Lung (tissue), 12 donors: ENCODE measurements around the gene IRGQ. TPM values are rescaled to one million over a fixed set of nuclear protein-coding genes. Genes with fewer than 3 reads are reported as not detected.

ENCODE experiments used
- ATAC-seq: fragments of 200-7000 bp; cut with Tn5 transposase; one replicate; pipeline ENCODE4 v1.9.1; 2020; ENCODE audit warnings: moderate number of reproducible peaks; ENCODE audit not compliant: insufficient read depth, low FRiP score
- DNase-seq, 3 donors: peaks; one replicate each; pipeline ENCODE4 v3.0.0-alpha.2; 2013 to 2017
- H3K27ac ChIP-seq, 2 donors: one replicate each; pipeline ENCODE4 v1.5.1; 2013; ENCODE audit warnings: mild to moderate bottlenecking in 2 of 2, moderate library complexity in 2 of 2, control low read depth in 1 of 2, inconsistent platforms in 1 of 2, low read depth in 1 of 2, low read length in 1 of 2
- H3K27me3 ChIP-seq, 3 donors: one replicate each; pipeline ENCODE4 v1.5.1; 2013; ENCODE audit warnings: low read length in 2 of 3; ENCODE audit not compliant: control insufficient read depth in 3 of 3, insufficient read depth in 3 of 3
- H3K36me3 ChIP-seq, 4 donors: one replicate each; pipeline ENCODE4 v1.5.1; 2013; ENCODE audit warnings: low read length in 4 of 4, mild to moderate bottlenecking in 1 of 4, moderate library complexity in 1 of 4; ENCODE audit not compliant: control insufficient read depth in 4 of 4, insufficient read depth in 4 of 4
- H3K4me1 ChIP-seq, 5 donors: one replicate each; pipeline ENCODE4 v1.5.1; 2013; ENCODE audit warnings: low read length in 5 of 5, mild to moderate bottlenecking in 2 of 5, moderate library complexity in 1 of 5; ENCODE audit not compliant: control insufficient read depth in 5 of 5, insufficient read depth in 5 of 5
- H3K4me3 ChIP-seq: one replicate; pipeline ENCODE4 v1.5.1; 2013; ENCODE audit warnings: mild to moderate bottlenecking, control low read depth, moderate library complexity
- H3K9ac ChIP-seq, 2 donors: one replicate each; pipeline ENCODE4 v1.5.1; 2013; ENCODE audit warnings: low read length in 2 of 2, control low read depth in 1 of 2; ENCODE audit not compliant: insufficient read depth in 1 of 2
- H3K9me3 ChIP-seq, 4 donors: one replicate each; pipeline ENCODE4 v1.5.1; 2013; ENCODE audit warnings: low read length in 3 of 4, mild to moderate bottlenecking in 1 of 4, moderate library complexity in 1 of 4; ENCODE audit not compliant: control insufficient read depth in 4 of 4, insufficient read depth in 3 of 4
- WGBS, 2 donors: extraction: QIAGEN DNeasy Blood & Tissue Kit; methylation state at CpG; one replicate each; pipeline ENCODE4 v1.1.7; 2013; 5-methylcytosine and 5-hydroxymethylcytosine counted together
- polyA plus RNA-seq, 2 donors: library from polyadenylated mRNA; stranded (reverse); fragments of 200-250 nt; gene quantifications; one replicate each; pipeline ENCODE4 v1.2.1, GENCODE V29; 2013
- total RNA-seq, 2 donors: library from RNA; depleted of rRNA in 1 of 2; stranded (reverse); fragments of >200 nt in 1 of 2; gene quantifications; one replicate each; pipeline ENCODE4 v1.2.1, GENCODE V29; 2014 to 2021
- TF ChIP-seq, protein P1 (sequence below): IDR thresholded peaks from 2 replicates; pipeline ENCODE4 v1.5.1; 2012; ENCODE audit warnings: mild to moderate bottlenecking; ENCODE audit errors: control extremely low read depth, extremely low read depth
- donor health status: control.
- donor health status: control.
- donor health status: Bipolar disorder and iron deficiency.
- donor health status: healthy.
- donor health status: DM: yes; HTN: yes; CAD: no.

The IRGQ gene
- total and polyA plus RNA-seq, 4 donors, result 3.8 to 28.3 (median 15.6) TPM

DNA sequence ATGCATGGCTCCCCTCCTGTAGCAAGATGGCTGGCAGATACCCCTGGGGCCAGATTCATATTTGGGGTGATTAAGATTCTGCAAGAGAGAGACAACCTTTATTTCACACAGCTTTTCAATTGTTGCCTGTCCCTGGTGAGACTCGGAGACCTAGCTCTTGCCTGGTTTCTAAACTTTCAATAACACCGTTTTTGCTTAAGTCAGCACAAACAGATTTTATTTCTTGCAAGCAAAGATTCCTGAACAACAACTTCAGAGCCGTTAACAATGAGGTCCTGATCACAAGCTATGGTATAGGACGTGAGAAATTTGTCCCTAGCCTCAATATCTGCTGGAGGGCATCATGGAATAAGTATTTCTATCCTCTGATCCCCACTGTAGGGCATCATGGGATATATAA, 46.6 kb upstream of the IRGQ start:
- peaks cover 0 to 28% (median 25%) of the 10 kb centered on the region in 3 donors for H3K27me3 ChIP-seq
- H3K9ac ChIP-seq, result no peak overlapping the region
- 85 to 93% methylated on average over 4 of the region's 4 CpGs for WGBS, 2 donors
- peaks cover 0 to 2% (median 0%) of the 10 kb centered on the region in 4 donors for H3K36me3 ChIP-seq
- H3K4me1 ChIP-seq, result peaks cover 0 to 10% (median 4%) of the 10 kb centered on the region in 5 donors
- no peak for DNase-seq
- peaks cover 0 to 3% (median 0%) of the 10 kb centered on the region in 4 donors for H3K9me3 ChIP-seq
- H3K4me3 ChIP-seq, result no peak overlapping the region
- TF ChIP-seq, protein P1, sequence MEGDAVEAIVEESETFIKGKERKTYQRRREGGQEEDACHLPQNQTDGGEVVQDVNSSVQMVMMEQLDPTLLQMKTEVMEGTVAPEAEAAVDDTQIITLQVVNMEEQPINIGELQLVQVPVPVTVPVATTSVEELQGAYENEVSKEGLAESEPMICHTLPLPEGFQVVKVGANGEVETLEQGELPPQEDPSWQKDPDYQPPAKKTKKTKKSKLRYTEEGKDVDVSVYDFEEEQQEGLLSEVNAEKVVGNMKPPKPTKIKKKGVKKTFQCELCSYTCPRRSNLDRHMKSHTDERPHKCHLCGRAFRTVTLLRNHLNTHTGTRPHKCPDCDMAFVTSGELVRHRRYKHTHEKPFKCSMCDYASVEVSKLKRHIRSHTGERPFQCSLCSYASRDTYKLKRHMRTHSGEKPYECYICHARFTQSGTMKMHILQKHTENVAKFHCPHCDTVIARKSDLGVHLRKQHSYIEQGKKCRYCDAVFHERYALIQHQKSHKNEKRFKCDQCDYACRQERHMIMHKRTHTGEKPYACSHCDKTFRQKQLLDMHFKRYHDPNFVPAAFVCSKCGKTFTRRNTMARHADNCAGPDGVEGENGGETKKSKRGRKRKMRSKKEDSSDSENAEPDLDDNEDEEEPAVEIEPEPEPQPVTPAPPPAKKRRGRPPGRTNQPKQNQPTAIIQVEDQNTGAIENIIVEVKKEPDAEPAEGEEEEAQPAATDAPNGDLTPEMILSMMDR, result no peak
- H3K27ac ChIP-seq, result no peak overlapping the region
- ATAC-seq, result no peak

DNA sequence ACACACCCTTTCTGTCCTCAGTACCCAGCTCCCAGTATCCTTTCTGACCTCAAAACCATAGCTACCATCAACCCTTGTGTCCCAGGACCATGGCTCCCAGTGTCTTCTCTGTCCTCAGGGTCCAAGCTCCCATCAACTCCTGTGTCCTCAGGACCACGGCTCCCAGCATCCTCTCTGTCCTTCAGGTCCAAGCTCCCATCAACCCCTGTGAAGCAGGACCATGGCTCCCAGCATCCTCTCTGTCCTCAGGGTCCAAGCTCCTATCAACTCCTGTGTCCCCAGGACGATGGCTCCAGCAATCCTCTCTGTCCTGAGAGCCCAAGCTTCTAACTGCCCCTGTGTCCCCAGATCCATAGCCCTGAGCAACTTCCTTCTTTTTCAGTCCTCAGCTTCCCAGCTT, 45.4 kb upstream of the IRGQ start:
- ATAC-seq, result no peak
- Histone ChIP-seq H3K4me3 (no peak overlapping the region), H3K36me3 (no peaks in the 10 kb centered on the region), H3K9ac (no peak overlapping the region), H3K4me1 (peaks cover 0 to 10% (median 4%) of the 10 kb centered on the region in 5 donors), H3K9me3 (no peaks in the 10 kb centered on the region), H3K27ac (no peak overlapping the region), H3K27me3 (peaks cover 0 to 29% (median 28%) of the 10 kb centered on the region in 3 donors)
- no peak for DNase-seq
- 86 to 89% methylated on average over 2 of the region's 2 CpGs for WGBS, 2 donors
- TF ChIP-seq, protein P1, result no peak

DNA sequence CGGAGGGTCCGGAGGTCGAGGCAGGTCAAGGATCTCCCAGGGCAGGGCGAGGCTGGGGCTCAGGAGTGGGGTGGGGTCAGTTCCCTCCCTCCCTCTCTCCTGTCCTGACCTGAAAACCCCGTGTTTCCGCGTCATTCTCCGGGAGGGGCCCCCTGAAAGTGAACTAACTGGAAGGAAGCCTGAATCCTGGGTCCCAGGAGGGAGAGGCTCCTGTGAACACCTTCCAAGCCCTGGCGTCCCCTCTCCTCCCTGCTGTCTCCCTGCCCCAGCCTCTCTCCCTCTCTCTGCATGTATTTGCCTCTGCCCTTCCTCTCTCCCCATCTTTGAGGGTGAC, 44.5 kb upstream of the IRGQ start:
- Histone ChIP-seq H3K36me3 (no peaks in the 10 kb centered on the region), H3K4me1 (peaks cover 0 to 10% (median 5%) of the 10 kb centered on the region in 5 donors), H3K9me3 (no peaks in the 10 kb centered on the region), H3K4me3 (peak overlapping the region; percentile 55), H3K9ac (no peak overlapping the region), H3K27me3 (peaks cover 0 to 29% (median 28%) of the 10 kb centered on the region in 3 donors), H3K27ac (no peak overlapping the region)
- TF ChIP-seq, protein P1, result no peak
- no peak for ATAC-seq
- DNase-seq, result no peak
- 6 to 14% methylated on average over 3 to 9 of the region's 9 CpGs for WGBS, 2 donors
